Brain pericyte (primary cell): ENCODE measurements around the gene GPR39.

ENCODE experiments used
- DNase-seq: peaks from one replicate; pipeline ENCODE4 v3.0.0-alpha.2; 2012; ENCODE audit warnings: low read depth, low spot score

GPR39 gene

GRCh38 chr2:132412021-132412420, 4.6 kb upstream of the GPR39 start:
- no peak for DNase-seq

- DNase-seq, result no peak
Measured at GRCh38 chr2:132414081-132414480, 2.5 kb upstream of the GPR39 start.

DNA sequence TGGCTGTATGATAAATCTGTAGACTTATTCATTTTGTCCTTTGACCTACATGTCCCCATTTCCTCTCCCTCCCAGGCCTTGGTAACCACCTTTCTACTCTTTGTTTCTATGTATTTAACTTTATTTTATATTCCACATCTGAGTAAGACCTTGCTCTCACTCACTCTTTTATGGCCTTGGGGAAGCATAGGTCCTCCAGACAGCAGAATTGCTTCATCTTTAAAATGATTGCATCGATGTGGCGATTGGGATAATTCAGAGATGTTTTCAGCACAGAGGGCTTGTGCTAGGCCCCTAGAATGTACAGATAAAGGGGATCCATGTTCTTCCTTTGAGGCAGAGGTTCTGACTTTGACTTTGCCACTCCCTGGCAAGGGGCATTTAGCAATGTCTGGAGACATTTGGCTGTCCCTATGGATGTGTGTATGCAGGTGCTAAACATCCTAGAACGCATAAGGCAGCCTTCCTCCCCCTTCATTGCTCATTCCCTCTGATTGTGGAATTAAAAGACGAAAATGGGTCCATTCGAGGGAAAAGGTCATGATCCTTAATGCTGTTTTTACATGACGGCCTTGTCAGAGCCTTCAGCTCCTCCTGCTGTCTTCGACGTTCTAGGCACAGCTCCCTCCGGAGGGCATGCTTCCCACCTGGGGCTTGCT, 1.2 kb upstream of the GPR39 start:
- peak; percentile 47 for DNase-seq

DNA sequence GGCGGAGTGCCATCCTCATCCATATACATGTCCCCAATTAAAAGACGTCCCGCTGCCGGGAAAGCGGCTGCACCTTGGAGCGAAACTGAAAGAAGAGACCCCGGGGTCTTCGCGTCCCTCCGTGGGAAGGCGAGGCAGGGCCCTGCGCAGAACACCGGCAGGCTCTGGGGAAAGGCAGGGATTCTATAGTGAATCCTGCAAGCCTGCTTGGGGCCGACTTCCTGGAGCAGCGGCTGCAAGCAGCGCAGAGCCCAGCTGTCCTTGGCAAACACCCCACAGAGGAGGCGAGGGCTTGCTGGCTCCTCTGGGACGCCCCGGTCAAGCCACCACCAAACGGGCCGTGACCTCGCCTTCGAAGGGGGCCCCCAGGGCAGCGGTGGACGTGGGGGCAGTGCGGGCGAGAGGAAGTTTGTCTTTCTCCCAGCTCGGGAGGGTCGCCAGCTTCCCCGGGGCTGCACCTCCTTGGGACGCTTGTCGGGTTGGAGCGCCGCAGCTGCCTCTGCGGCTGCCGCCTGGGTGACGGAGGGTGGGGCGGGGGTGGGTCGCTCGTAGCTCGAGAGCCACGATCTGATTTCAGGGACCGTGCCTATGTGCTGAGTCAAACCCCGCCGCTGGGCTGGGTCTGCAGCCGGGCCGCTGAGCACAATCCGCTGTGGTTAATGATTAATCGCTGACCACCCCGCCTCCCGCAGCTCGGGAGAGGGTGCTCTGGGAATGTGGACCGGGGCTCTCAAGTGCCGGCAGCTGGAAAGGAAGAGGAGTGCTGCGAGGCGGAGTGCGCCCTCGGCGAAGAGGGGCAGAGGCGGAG, 486 bp upstream of the GPR39 start:
- DNase-seq, result peak; percentile 80

- no peak for DNase-seq
Measured at GRCh38 chr2:132417430-132418035, 928 bp downstream of the GPR39 start.

DNA sequence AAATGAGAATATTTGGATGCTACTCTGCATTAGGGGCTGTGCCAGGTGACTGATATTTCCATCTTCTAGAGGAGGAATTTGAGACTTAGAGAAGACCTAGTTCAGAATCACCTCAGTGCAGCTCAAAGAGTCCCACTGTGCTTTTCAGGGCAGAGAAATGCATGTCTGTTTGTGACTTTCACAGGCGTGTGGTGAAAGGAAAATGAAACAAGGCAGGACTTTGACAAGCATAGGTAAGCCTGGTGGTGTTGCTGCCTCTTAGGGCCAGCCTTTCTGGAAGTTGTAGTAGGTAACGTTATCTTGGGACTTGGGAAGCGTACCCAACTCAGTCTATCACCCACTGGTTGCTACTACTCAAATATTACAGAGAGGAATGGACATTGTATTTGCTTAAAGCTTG, 2.6 kb downstream of the GPR39 start:
- no peak for DNase-seq

DNA sequence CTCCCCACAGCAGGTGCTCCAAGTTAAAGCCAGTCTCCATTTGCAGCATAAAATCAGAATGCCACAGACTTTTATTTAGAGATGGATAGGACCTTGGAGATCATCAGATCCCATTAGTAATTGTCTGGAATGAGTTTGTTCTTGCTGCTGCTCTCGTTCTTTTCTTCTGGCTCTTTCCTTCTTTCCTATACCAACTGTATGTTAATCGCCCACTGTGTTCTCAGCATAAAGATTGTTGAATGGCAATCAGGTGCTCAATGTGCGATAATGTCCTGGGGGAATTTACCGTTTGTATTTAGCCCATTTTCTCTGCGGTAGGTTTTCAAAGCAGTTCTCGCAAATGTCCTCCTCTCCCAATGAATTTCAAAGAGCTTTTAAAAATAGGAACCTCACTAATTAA, 3.3 kb downstream of the GPR39 start:
- DNase-seq, result no peak

- DNase-seq, result no peak
Measured at GRCh38 chr2:132420816-132421805, 4.5 kb downstream of the GPR39 start.

DNA sequence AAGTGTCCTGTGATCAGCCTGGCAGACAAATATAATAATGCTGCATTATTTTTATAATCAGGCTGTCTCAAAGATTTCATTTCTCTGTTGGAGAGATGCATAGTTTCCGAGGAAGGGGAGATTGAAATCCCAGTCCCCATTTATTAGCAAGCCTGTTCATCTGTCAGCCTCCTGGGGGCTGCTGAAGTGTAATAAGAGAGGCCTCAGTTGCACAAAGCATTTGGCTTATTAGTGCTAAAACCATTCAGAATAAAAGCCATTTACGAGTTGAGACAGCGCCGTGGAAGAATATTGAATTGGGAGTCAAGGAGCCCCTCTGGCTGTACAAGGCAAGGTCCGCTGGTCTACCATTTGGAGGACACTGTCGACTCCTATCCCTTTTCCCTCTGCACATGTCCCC, 6.1 kb downstream of the GPR39 start:
- no peak for DNase-seq

DNA sequence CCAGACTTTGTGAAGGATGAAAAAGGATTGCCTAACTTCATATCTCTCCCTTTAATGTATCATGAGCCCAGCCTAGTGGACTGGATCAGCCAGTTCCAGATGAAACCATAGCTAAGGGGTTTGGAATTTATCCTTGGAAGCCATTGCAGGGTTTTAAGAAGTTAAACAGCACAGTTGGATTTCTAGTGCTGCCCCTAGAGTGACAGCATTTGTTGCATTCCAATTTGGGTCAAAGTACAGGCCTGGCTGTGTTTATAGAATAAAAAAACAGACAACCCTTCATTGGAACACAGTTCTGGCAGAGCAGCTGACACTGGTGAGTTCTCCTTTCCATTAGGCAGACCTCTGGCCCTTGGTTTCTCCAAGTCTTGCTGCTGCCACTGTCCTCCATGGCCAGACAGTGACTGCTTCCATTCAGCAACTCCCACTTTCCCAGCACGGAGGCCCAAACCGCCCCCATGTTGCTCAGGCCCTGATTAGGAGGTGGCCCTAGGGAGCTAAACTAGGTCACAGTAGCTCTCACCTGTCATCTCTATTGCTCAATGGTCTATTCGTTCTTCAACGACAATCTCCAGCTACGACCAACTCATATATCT, 8.0 kb downstream of the GPR39 start:
- no peak for DNase-seq

DNA sequence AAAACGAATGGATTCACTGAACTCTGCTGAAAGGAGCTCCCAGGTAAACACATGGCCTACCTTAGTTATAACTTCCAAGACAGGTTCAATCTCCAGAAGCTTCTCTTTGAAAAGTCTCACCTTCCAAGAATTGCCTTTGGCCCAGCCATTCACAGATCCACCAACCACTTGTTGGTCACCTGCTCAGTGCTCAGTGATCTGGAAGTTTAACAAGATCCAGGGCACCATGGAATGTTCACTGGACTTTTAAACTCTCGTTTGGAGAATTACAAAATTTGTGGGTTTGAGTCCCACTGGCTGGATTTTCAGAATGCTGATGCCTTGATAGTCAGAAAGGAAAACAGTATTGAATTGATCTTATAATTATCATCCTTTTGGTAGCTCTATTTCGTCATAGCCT, 9.4 kb downstream of the GPR39 start:
- no peak for DNase-seq

- no peak for DNase-seq
Measured at GRCh38 chr2:132426656-132427055, 10.1 kb downstream of the GPR39 start.

DNA sequence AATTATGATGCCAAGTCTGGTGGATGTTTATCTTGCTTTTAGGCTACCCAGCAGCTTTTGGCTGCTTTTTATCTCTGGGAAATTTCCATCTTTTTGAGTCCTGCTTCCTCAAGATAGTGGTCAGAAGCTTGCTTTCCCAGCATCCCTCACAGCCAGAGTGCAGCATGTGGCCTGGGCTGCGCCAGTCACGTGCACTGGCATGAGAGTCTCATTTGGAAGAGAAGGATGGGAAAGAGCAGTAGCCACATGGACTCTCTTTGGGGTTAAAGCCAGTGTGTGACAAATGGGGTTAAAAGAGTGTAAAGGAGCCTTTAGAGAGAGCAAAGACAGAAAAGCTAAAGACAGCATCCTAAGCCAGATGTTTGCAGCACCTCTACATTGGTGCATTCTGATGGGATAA, 12.7 kb downstream of the GPR39 start:
- DNase-seq, result no peak

GRCh38 chr2:132429941-132430573, 13.5 kb downstream of the GPR39 start:
- DNase-seq, result no peak

GRCh38 chr2:132430895-132431294, 14.3 kb downstream of the GPR39 start:
- DNase-seq, result no peak

- DNase-seq, result no peak
Measured at GRCh38 chr2:132437852-132438669, 21.5 kb downstream of the GPR39 start.

- no peak for DNase-seq
Measured at GRCh38 chr2:132438691-132439090, 22.1 kb downstream of the GPR39 start.

DNA sequence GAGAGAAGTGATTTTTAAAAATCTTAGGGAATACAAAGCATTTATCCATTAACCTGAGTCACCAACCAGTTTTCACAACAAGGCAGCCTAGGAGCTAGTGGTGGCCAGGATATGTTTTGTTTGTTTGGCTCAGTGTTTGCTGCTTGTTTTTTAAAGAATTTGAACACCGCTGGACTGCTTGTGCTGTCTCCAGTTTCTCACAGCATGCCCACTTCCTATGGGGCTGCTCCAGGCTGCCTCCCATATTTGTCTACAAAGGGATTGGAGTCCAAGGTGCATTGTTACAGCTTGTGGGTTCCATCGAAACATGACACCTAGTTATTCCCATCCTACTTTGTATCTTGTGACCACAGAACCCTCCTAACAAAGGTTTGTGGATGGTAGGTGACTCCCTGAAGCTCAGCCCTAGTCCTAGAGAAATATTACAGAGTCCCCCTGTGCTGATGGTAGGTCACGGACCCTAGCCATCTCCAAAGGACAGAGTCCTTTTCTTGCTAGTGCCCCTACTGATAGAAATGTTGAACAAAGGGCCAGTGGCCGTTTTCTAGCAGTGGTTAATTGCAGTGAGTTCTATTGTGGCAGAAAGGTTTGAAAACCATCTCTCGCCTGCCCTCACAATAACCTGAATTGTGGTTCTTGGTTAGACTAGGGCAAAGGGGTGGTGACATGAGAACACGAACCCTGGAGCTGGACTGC, 23.2 kb downstream of the GPR39 start:
- DNase-seq, result no peak

DNA sequence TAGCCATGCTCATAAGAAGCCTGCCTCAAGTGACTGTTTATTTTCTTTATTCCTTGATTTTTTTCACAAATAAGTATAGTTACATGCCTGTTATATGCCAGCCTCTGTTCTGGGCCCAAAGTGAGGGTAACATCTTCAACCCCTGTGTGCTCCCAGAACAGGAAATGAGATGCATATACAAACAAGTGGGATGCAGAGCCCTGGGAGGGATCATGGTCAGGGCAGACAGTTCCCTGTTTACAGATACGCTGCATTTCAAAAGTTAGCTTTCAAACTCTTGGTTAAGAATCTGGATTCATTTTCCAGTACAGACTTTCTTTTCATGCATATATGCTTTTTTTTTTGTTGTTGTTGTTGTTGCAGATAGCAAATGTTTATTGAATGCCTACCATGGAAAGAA, 24.4 kb downstream of the GPR39 start:
- no peak for DNase-seq
